Spleen (tissue), 7 donors: ENCODE data around the gene DCAF8.

Experiments
- POLR2A ChIP-seq, 3 donors: fragments of 450-650 bp; IDR thresholded peaks; one replicate each; pipeline ENCODE4 v1.5.1; 2017; ENCODE audit warnings: antibody characterized with exemption in 3 of 3, mild to moderate bottlenecking in 1 of 3
- POLR2AphosphoS5 ChIP-seq, 3 donors: sonication (generic); formaldehyde crosslinking; IDR thresholded peaks; one replicate each; pipeline ENCODE4 v1.5.1; 2017; ENCODE audit warnings: antibody characterized with exemption in 3 of 3
- TF ChIP-seq, protein P1 (sequence below), 11 experiments: fragments of 200-600 bp in 7 of 11; fragments of 450-650 bp in 4 of 11; sonication (generic) in 4 of 11; IDR thresholded peaks in 8 of 11; conservative IDR thresholded peaks in 3 of 11; 1 replicate in 7 of 11; 2 replicates in 4 of 11; pipeline versions ENCODE4 v1.4.0 to v1.8.0; 2016 to 2021; ENCODE audit warnings: antibody characterized with exemption in 11 of 11, inconsistent platforms in 4 of 11, mild to moderate bottlenecking in 1 of 11
- donor health status: DM: no; HTN: no; CAD: no; lungs with moderate emphysema.
- donor health status: DM: no; HTN: no; CAD: no.
- donor health status: DM: no; HTN: no; CAD: no.

DNA sequence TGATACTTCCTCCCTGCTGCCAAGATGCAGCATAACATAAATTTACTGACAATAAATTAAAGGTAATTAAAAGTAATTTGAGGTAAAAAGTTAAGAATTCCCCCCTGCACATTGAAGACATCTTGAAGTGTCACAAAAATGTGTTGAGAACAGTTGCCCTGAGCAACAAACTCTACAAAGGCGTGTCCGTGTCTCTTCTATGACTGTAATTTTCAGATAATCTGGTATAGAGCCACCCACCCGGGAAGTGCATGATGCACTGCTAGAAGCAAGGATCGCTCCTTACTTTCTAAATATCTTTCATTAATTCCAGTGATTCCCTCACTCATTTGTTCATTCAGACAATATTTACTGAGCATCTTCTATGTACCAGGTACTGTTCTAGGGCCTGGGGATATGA is 83.0 kb downstream of the DCAF8 start:
- TF ChIP-seq POLR2AphosphoS5 (IDR thresholded peaks at IDR 0.05) (no peak), POLR2A (IDR thresholded peaks at IDR 0.05) (no peak)
- TF ChIP-seq, protein P1, sequence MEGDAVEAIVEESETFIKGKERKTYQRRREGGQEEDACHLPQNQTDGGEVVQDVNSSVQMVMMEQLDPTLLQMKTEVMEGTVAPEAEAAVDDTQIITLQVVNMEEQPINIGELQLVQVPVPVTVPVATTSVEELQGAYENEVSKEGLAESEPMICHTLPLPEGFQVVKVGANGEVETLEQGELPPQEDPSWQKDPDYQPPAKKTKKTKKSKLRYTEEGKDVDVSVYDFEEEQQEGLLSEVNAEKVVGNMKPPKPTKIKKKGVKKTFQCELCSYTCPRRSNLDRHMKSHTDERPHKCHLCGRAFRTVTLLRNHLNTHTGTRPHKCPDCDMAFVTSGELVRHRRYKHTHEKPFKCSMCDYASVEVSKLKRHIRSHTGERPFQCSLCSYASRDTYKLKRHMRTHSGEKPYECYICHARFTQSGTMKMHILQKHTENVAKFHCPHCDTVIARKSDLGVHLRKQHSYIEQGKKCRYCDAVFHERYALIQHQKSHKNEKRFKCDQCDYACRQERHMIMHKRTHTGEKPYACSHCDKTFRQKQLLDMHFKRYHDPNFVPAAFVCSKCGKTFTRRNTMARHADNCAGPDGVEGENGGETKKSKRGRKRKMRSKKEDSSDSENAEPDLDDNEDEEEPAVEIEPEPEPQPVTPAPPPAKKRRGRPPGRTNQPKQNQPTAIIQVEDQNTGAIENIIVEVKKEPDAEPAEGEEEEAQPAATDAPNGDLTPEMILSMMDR (IDR thresholded peaks at IDR 0.05 in 8 of 11, conservative IDR thresholded peaks at IDR 0.05 in 3 of 11), result no peak
